HCT116 (cell line): Measurements from ENCODE around the gene KRTAP4-8.

Experiments used
- CEBPB ChIP-seq: IDR thresholded peaks from 2 replicates; pipeline ENCODE4 v1.6.1; 2012; ENCODE audit warnings: low read depth
- CTCF ChIP-seq, 3 experiments: fragments of 200-600 bp in 1 of 3; sonication (generic) in 1 of 3; IDR thresholded peaks in 2 of 3; conservative IDR thresholded peaks in 1 of 3; 2 replicates each; pipeline ENCODE4 v1.5.1; 2012 to 2017; ENCODE audit warnings: low read depth in 2 of 3, low read length in 2 of 3, antibody characterized with exemption in 1 of 3, borderline replicate concordance in 1 of 3, control low read depth in 1 of 3, mild to moderate bottlenecking in 1 of 3, mixed read lengths in 1 of 3, mixed run types in 1 of 3, moderate library complexity in 1 of 3; ENCODE audit not compliant: insufficient read depth in 1 of 3
- EZH2 ChIP-seq: fragments of 200-600 bp; sonication (generic); IDR thresholded peaks from 2 replicates; pipeline ENCODE4 v1.6.1; 2017; ENCODE audit warnings: antibody characterized with exemption, mixed run types
- JUND ChIP-seq: IDR thresholded peaks from 2 replicates; pipeline ENCODE4 v1.6.1; 2012
- POLR2A ChIP-seq: IDR thresholded peaks from 2 replicates; pipeline ENCODE4 v1.7.0; 2011; ENCODE audit warnings: borderline replicate concordance; ENCODE audit not compliant: insufficient read depth, insufficient read length; ENCODE audit errors: extremely low read depth
- POLR2AphosphoS5 ChIP-seq: IDR thresholded peaks from 2 replicates; pipeline ENCODE4 v1.6.1; 2011; ENCODE audit warnings: mild to moderate bottlenecking, low read depth, low read length, moderate library complexity
- RAD21 ChIP-seq: IDR thresholded peaks from 2 replicates; pipeline ENCODE4 v1.6.1; 2012; ENCODE audit warnings: low read depth, mild to moderate bottlenecking
- REST ChIP-seq: IDR thresholded peaks from 2 replicates; pipeline ENCODE4 v1.6.1; 2012; ENCODE audit warnings: low read depth
- SP1 ChIP-seq: IDR thresholded peaks from 2 replicates; pipeline ENCODE4 v1.6.1; 2012; ENCODE audit warnings: low read depth
- YY1 ChIP-seq: IDR thresholded peaks from 2 replicates; pipeline ENCODE4 v1.6.1; 2011; ENCODE audit warnings: low read length, low read depth, moderate library complexity, mild to moderate bottlenecking; ENCODE audit not compliant: insufficient replicate concordance; ENCODE audit errors: extremely low read depth

GRCh38 chr17:41103896-41104295 lies 6.0 kb upstream of the KRTAP4-8 start:
- TF ChIP-seq CTCF (IDR thresholded peaks at IDR 0.05 in 2 of 3, conservative IDR thresholded peaks at IDR 0.05 in 1 of 3; ENCODE audit: borderline replicate concordance in 1 of 3, insufficient read depth in 1 of 3, low read depth in 2 of 3, low read length in 2 of 3): no peak
- TF ChIP-seq REST: no peak
- TF ChIP-seq YY1: no peak
- TF ChIP-seq POLR2AphosphoS5: no peak
- TF ChIP-seq EZH2: no peak
- no peak for TF ChIP-seq JUND
- TF ChIP-seq POLR2A: no peak
- TF ChIP-seq SP1: no peak
- TF ChIP-seq RAD21: no peak
- TF ChIP-seq CEBPB: no peak
